K562 (cell line): Measurements from ENCODE around the gene AAK1. TPM values are rescaled to one million over a fixed set of nuclear protein-coding genes. Genes with fewer than 3 reads are reported as not detected.

Experiments used
- CHD4 ChIP-seq: fragments of 200-600 bp; sonication (generic); IDR thresholded peaks from 3 replicates; pipeline ENCODE4 v1.6.1; 2012; ENCODE audit warnings: low read depth, mild to moderate bottlenecking, mixed read lengths, low read length, inconsistent platforms; ENCODE audit not compliant: insufficient read depth, insufficient replicate concordance, poor library complexity, severe bottlenecking
- CTBP1 ChIP-seq: fragments of 450-650 bp; IDR thresholded peaks from 2 replicates; pipeline ENCODE4 v1.6.1; 2016; ENCODE audit warnings: borderline replicate concordance
- E2F6 ChIP-seq, 2 experiments: IDR thresholded peaks; 2 replicates each; pipeline ENCODE4 v1.6.1; 2011; ENCODE audit warnings: borderline replicate concordance in 1 of 2, control low read depth in 1 of 2, low read depth in 1 of 2, low read length in 1 of 2, mild to moderate bottlenecking in 1 of 2, mixed read lengths in 1 of 2, moderate library complexity in 1 of 2; ENCODE audit not compliant: insufficient read depth in 1 of 2, insufficient read length in 1 of 2, poor library complexity in 1 of 2, severe bottlenecking in 1 of 2; ENCODE audit errors: extremely low read depth in 1 of 2
- EGR1 ChIP-seq: fragments of 450-650 bp; conservative IDR thresholded peaks from 2 replicates; pipeline ENCODE4 v1.6.1; 2017; ENCODE audit warnings: mild to moderate bottlenecking
- FOXA3 ChIP-seq, 2 experiments: fragments of 450-650 bp in 1 of 2; sonication (generic) in 1 of 2; formaldehyde crosslinking; IDR thresholded peaks in 1 of 2; conservative IDR thresholded peaks in 1 of 2; 2 replicates each; pipeline versions ENCODE4 v1.4.0 to v1.8.0; 2020 to 2022; ENCODE audit warnings: mild to moderate bottlenecking in 2 of 2, missing genetic modification reagents in 1 of 2
- HCFC1 ChIP-seq: IDR thresholded peaks from 2 replicates; pipeline ENCODE4 v1.6.1; 2012; ENCODE audit warnings: low read depth, low read length, improper control_type of control experiment
- HMBOX1 ChIP-seq: sonication (generic); IDR thresholded peaks from 2 replicates; pipeline ENCODE4 v1.6.1; 2016
- HOMEZ ChIP-seq: fragments of 250-450 bp; sonication (Bioruptor Pico); IDR thresholded peaks from 2 replicates; pipeline ENCODE4 v1.4.0; 2020; ENCODE audit warnings: mild to moderate bottlenecking, moderate library complexity
- HSF4 ChIP-seq: fragments of 250-450 bp; sonication (Bioruptor Pico); IDR thresholded peaks from 2 replicates; pipeline ENCODE4 v2.1.2; 2022; ENCODE audit warnings: mild to moderate bottlenecking, moderate library complexity, borderline replicate concordance
- NFRKB ChIP-seq: fragments of 450-650 bp; IDR thresholded peaks from 2 replicates; pipeline ENCODE4 v1.6.1; 2016; ENCODE audit warnings: low read depth
- NFXL1 ChIP-seq: fragments of 450-650 bp; formaldehyde crosslinking; IDR thresholded peaks from 2 replicates; pipeline ENCODE4 v1.4.0; 2021; ENCODE audit warnings: mild to moderate bottlenecking
- OTX1 ChIP-seq: fragments of 450-650 bp; formaldehyde crosslinking; IDR thresholded peaks from 2 replicates; pipeline ENCODE4 v1.4.0; 2022; ENCODE audit warnings: mild to moderate bottlenecking
- PTBP1 ChIP-seq: fragments of 200-400 bp; formaldehyde crosslinking; IDR thresholded peaks from 2 replicates; pipeline ENCODE4 v1.6.1; 2017; ENCODE audit warnings: low read depth, low read length
- SMARCE1 ChIP-seq: fragments of 450-650 bp; IDR thresholded peaks from 2 replicates; pipeline ENCODE4 v1.7.1; 2016; ENCODE audit warnings: mild to moderate bottlenecking
- ZBTB34 ChIP-seq: fragments of 250-450 bp; sonication (Bioruptor Pico); IDR thresholded peaks from 2 replicates; pipeline ENCODE4 v1.8.0; 2021; ENCODE audit warnings: mild to moderate bottlenecking, moderate library complexity
- ZNF140 ChIP-seq: fragments of 250-450 bp; sonication (Bioruptor Pico); IDR thresholded peaks from 2 replicates; pipeline ENCODE4 v1.8.0; 2021; ENCODE audit warnings: moderate library complexity, mild to moderate bottlenecking, inconsistent platforms
- ZNF830 ChIP-seq: fragments of 250-450 bp; sonication (Bioruptor Pico); IDR thresholded peaks from 2 replicates; pipeline ENCODE4 v1.5.0; 2021; ENCODE audit warnings: mild to moderate bottlenecking
- polyA plus RNA-seq, 8 experiments: library from polyadenylated mRNA; depleted of rRNA in 4 of 8; stranded (reverse) in 5 of 8; unstranded in 3 of 8; fragments of >200 nt; fragmentation: Nextera tagmentation in 2 of 8; fragmentation: Illumina TruSeq in 1 of 8; extraction: Ambion mirVana in 2 of 8; extraction: Trizol in 1 of 8; gene quantifications; 2 replicates each; pipeline versions ENCODE4 v1.2.1 to v1.2.3, GENCODE V29; 2011 to 2014; ENCODE audit warnings: inconsistent platforms in 1 of 8, missing spikeins in 1 of 8
- total RNA-seq, 7 experiments: library from RNA; depleted of rRNA in 6 of 7; stranded (reverse); fragments of >200 nt in 6 of 7; fragmentation: Illumina TruSeq in 2 of 7; extraction: Trizol in 2 of 7; gene quantifications; 2 replicates each; pipeline versions ENCODE4 v1.2.1 to v1.2.3, GENCODE V29; 2011 to 2021; ENCODE audit warnings: low replicate concordance in 1 of 7
- TF ChIP-seq, protein P1 (sequence below), 2 experiments: fragments of 200-800 bp in 1 of 2; sonication (Bioruptor generic) in 1 of 2; sonication (generic) in 1 of 2; formaldehyde crosslinking in 1 of 2; IDR thresholded peaks in 1 of 2; conservative IDR thresholded peaks in 1 of 2; 2 replicates each; pipeline versions ENCODE4 v1.5.0 to v1.6.1; 2016 to 2020; ENCODE audit warnings: missing compliant biosample characterization in 1 of 2, missing genetic modification characterization in 1 of 2, missing genetic modification reagents in 1 of 2

Gene AAK1
- total and polyA plus RNA-seq, 9 of the 15 experiments (the other 6 are each of a cell fraction or from before 2014, with no cell fraction given), result 0.89 to 17.1 (median 6.0) TPM

DNA sequence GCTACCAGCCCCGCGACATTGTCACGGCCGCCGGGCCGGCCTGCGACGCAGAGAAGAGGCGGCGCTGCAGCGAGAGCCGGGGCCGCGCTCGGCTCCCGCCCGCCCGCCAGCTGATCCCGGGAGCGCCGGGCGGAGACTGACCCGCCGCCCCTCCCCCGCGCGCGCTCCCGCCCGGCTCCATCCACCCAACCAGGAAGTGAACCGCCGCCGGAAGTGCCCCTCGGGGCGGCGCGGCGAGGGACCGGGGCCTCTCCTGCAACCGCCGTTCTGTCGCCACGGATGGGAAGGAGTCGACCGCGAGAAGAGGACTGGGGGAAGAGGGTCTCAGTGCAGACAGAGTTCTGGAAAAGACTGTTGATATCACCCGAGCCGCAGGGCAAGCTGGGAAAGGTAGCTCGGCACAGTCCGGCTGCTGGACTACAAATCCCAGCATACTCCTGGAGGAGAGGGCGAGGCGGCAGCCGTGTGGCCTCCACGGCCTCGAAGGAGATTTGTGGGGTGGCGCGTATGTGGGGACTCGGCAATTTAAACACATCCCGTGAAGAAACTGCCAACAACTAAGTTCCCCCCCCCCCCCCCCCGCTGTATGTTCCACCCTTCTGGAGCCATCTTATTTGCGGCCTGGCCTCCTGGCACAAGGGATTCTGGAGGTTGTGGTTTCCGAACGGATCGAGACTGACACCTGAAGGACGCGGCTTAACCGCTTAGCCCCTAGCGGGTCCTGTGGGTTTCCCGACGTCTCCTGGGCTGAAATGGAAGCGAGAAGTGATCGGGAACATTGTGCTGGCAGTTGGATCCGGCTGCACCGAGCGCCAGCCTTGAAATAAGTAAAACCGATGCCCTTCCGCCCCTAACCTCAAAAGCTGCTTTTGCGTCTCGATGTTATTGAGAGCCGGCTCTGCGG, at the start of gene AAK1 (continued):
- TF ChIP-seq E2F6 (IDR thresholded peaks at IDR 0.05; ENCODE audit: borderline replicate concordance in 1 of 2, extremely low read depth in 1 of 2, insufficient read depth in 1 of 2, insufficient read length in 1 of 2, low read depth in 1 of 2, low read length in 1 of 2, poor library complexity in 1 of 2, severe bottlenecking in 1 of 2) (peak; percentile 47 to 64), HMBOX1 (no peak), HCFC1 (peak; percentile 87), CTBP1 (peak; percentile 79), EGR1 (0 out of 2 replicates have a peak, but pooled peaks have one; percentile 17), NFRKB (peak; percentile 41; the same call in 1 of the 2 replicates), CHD4 (no peak), PTBP1 (no peak), OTX1 (CRISPR knock-in tag) (peak; percentile 37; the same call in 1 of the 2 replicates), NFXL1 (CRISPR knock-in tag) (no peak), HSF4 (CRISPR knock-in tag) (no peak), HOMEZ (no peak), ZNF140 (CRISPR knock-in tag) (no peak), ZNF830 (CRISPR knock-in tag) (no peak), ZBTB34 (CRISPR knock-in tag) (no peak), SMARCE1 (no peak), FOXA3 (CRISPR knock-in tag; conservative IDR thresholded peaks at IDR 0.05 in 1 of 2, IDR thresholded peaks at IDR 0.05 in 1 of 2) (no peak)
- TF ChIP-seq, protein P1, sequence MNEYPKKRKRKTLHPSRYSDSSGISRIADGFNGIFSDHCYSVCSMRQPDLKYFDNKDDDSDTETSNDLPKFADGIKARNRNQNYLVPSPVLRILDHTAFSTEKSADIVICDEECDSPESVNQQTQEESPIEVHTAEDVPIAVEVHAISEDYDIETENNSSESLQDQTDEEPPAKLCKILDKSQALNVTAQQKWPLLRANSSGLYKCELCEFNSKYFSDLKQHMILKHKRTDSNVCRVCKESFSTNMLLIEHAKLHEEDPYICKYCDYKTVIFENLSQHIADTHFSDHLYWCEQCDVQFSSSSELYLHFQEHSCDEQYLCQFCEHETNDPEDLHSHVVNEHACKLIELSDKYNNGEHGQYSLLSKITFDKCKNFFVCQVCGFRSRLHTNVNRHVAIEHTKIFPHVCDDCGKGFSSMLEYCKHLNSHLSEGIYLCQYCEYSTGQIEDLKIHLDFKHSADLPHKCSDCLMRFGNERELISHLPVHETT (CRISPR knock-in tag; conservative IDR thresholded peaks at IDR 0.05 in 1 of 2, IDR thresholded peaks at IDR 0.05 in 1 of 2), result peak in 1 of 2 experiments; percentile 94; a peak in 2 of 4 replicates
